Measurements from ENCODE around the gene CREB3L1.

GRCh38 chr11:46370253-46370652 lies 92.8 kb downstream of the CREB3L1 start:
- TF ChIP-seq EZH2phosphoT487 (IDR thresholded peaks at IDR 0.05; ENCODE audit: low read depth, severe bottlenecking, unreplicated experiment) (no peak), CTCF (IDR thresholded peaks at IDR 0.05; ENCODE audit: poor library complexity) (no peak)
